Tibial artery (tissue), 4 donors: Measurements from ENCODE around the gene MAGEC3.

Experiments used
- DNase-seq, 2 donors: peaks; one replicate each; pipeline ENCODE4 v3.0.0-alpha.2; 2019
- H3K27ac ChIP-seq, 2 donors: fragments of 200-600 bp; sonication (generic) in 1 of 2; 1 replicate in 1 of 2; 2 replicates in 1 of 2; pipeline ENCODE4 v1.5.1; 2018 to 2019; ENCODE audit warnings: mild to moderate bottlenecking in 1 of 2
- H3K27me3 ChIP-seq, 2 donors: fragments of 200-600 bp; sonication (generic) in 1 of 2; one replicate each; pipeline versions ENCODE4 v1.5.1 to v1.6.0; 2016 to 2019
- H3K36me3 ChIP-seq, 3 donors: fragments of 200-600 bp; sonication (generic) in 2 of 3; one replicate each; pipeline ENCODE4 v1.5.1; 2016 to 2019; ENCODE audit warnings: mild to moderate bottlenecking in 2 of 3
- H3K4me1 ChIP-seq, 4 donors: fragments of 200-600 bp; sonication (generic) in 2 of 4; 1 replicate in 3 of 4; 2 replicates in 1 of 4; pipeline ENCODE4 v1.5.1; 2016 to 2019
- H3K4me3 ChIP-seq, 2 donors: fragments of 200-600 bp; sonication (generic) in 1 of 2; 1 replicate in 1 of 2; 2 replicates in 1 of 2; pipeline ENCODE4 v1.5.1; 2018 to 2019; ENCODE audit warnings: mild to moderate bottlenecking in 2 of 2
- H3K9me3 ChIP-seq, 3 donors: fragments of 200-600 bp; sonication (generic) in 1 of 3; one replicate each; pipeline ENCODE4 v1.5.1; 2016 to 2019
- intact Hi-C: fragments of 100-400 bp; cut with DNase I; formaldehyde crosslinking; loops from one replicate; pipeline ENCODE4 v1.15.0; 2023; ENCODE audit warnings: low total_unique reads
- TF ChIP-seq, protein P1 (sequence below), 2 experiments: fragments of 200-600 bp in 1 of 2; fragments of 450-650 bp in 1 of 2; IDR thresholded peaks; one replicate each; pipeline ENCODE4 v1.5.1; 2017 to 2019; ENCODE audit warnings: antibody characterized with exemption in 2 of 2, mild to moderate bottlenecking in 1 of 2, moderate library complexity in 1 of 2

Gene MAGEC3

DNA sequence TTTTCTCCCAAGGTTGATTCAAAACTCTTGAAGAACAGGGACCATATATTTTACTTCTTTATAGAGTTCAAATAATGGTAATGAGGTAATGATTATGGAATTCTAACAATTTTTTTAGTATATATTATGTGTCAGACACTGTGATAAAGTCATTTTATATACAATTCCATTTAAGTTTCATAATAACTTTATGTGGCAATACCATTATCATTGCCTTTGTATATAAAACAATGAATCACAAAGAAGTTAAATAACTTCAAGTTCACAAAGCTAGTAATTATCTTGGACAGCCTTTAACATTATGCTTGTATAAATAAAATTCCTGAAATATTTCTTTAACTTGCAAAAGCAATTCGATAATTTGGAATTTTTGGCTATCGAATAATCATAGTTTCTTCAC, 86.2 kb downstream of the MAGEC3 start:
- Histone ChIP-seq H3K4me1 (no peaks in the 10 kb centered on the region), H3K9me3 (no peaks in the 10 kb centered on the region), H3K4me3 (no peak overlapping the region), H3K27me3 (no peaks in the 10 kb centered on the region), H3K36me3 (no peaks in the 10 kb centered on the region), H3K27ac (no peak overlapping the region)
- DNase-seq, result no peak
- intact Hi-C loops, result no loop called here
- TF ChIP-seq, protein P1, sequence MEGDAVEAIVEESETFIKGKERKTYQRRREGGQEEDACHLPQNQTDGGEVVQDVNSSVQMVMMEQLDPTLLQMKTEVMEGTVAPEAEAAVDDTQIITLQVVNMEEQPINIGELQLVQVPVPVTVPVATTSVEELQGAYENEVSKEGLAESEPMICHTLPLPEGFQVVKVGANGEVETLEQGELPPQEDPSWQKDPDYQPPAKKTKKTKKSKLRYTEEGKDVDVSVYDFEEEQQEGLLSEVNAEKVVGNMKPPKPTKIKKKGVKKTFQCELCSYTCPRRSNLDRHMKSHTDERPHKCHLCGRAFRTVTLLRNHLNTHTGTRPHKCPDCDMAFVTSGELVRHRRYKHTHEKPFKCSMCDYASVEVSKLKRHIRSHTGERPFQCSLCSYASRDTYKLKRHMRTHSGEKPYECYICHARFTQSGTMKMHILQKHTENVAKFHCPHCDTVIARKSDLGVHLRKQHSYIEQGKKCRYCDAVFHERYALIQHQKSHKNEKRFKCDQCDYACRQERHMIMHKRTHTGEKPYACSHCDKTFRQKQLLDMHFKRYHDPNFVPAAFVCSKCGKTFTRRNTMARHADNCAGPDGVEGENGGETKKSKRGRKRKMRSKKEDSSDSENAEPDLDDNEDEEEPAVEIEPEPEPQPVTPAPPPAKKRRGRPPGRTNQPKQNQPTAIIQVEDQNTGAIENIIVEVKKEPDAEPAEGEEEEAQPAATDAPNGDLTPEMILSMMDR (IDR thresholded peaks at IDR 0.05), result no peak

DNA sequence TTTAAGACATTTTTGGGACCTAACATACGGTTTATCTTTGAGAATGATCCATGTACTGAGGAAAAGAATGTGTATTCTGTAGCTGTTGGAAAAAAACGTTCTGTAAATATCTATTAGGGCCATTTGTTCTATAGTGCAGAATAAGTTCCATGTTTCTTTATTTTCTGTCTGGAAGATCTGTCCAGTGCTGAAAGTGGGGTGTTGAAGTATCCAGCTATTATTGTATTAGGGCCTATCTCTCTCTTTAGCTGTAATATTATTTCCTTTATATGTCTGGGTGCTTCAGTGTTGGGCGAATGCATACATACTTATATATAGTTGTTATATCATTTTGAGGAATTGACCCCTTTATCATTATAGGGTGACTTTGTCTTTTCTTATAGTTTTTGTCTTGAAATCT, 90.3 kb downstream of the MAGEC3 start:
- H3K9me3 ChIP-seq, result no peaks in the 10 kb centered on the region
- H3K27me3 ChIP-seq, result no peaks in the 10 kb centered on the region
- H3K4me1 ChIP-seq, result no peaks in the 10 kb centered on the region
- no peak overlapping the region for H3K27ac ChIP-seq
- H3K4me3 ChIP-seq, result no peak overlapping the region
- DNase-seq, result no peak
- intact Hi-C loops, result no loop called here
- H3K36me3 ChIP-seq, result no peaks in the 10 kb centered on the region
- TF ChIP-seq, protein P1 (IDR thresholded peaks at IDR 0.05), result no peak

DNA sequence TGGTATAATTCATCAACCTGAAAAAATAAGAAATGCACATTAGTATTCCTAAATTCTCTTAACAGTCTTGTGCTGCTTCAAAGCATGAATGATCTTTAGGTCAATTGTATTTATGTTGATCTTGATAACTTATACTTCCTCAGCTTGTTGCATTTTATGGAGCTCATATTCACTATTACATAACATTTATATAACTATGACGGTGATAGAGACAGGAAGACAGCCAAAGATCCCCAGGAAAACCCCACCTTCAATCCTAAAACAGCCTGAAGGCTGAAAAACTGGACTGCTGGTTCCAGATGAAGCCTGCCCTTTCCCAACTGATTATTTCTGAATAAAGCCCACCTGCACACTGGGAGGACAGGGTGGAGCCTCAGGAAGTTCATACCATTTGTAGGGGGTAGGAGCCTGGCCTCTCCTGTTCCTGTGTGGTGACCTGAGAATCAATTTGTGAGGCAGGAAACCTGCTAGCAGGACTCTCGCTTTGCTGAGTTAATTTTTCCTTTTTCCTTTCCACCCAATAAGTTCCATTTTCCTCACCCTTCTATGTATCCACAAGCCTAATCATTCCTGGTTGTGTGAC, 96.0 kb downstream of the MAGEC3 start:
- no peaks in the 10 kb centered on the region for H3K4me1 ChIP-seq
- H3K4me3 ChIP-seq, result no peak overlapping the region
- H3K9me3 ChIP-seq, result no peaks in the 10 kb centered on the region
- intact Hi-C loops, result no loop called here
- TF ChIP-seq, protein P1 (IDR thresholded peaks at IDR 0.05), result no peak
- no peak overlapping the region for H3K27ac ChIP-seq
- H3K36me3 ChIP-seq, result no peaks in the 10 kb centered on the region
- no peaks in the 10 kb centered on the region for H3K27me3 ChIP-seq
- no peak for DNase-seq

DNA sequence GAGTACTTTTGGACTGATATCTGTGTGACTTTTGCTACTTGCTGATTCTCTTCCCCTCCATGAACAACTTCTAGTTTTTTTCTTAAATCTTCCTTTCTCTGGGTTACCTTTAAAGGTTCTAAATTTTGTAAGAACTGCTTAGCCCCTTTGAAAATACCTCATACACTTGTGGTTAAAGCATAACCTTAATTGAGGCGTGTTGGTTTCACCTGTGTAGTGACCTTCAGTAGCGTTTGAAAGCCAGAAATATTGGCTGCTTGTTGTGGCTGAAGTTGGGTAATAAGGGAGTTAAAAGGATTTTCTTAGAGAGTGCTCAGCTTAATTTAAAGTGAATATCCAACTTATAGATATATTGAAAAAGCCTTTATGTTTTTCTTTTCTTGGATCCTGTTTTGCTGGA, 97.5 kb downstream of the MAGEC3 start:
- no peaks in the 10 kb centered on the region for H3K9me3 ChIP-seq
- intact Hi-C loops, result no loop called here
- TF ChIP-seq, protein P1 (IDR thresholded peaks at IDR 0.05), result no peak
- no peak for DNase-seq
- no peaks in the 10 kb centered on the region for H3K36me3 ChIP-seq
- H3K4me3 ChIP-seq, result no peak overlapping the region
- no peaks in the 10 kb centered on the region for H3K27me3 ChIP-seq
- H3K4me1 ChIP-seq, result no peaks in the 10 kb centered on the region
- H3K27ac ChIP-seq, result no peak overlapping the region

DNA sequence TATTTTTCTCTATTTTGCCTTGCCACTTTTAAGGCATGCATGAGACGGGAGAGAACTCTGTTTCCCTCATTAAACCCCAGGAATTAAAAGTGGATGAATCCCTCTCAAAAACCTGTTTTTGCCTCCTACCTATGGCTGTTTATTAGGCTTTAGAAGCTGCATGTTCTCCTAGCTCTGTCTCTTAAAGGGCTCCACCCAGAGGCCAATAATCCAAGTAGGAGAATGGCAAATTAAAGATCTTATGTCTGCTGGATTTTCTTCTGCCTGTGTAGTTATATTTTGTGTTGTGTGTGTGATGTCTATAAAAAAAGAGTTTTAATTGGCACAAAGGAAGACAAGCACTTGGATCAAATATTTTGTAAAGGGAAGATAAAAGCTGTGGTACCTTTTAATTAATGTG, 98.0 kb downstream of the MAGEC3 start:
- TF ChIP-seq, protein P1 (IDR thresholded peaks at IDR 0.05), result no peak
- intact Hi-C loops, result no loop called here
- no peaks in the 10 kb centered on the region for H3K27me3 ChIP-seq
- H3K9me3 ChIP-seq, result no peaks in the 10 kb centered on the region
- no peaks in the 10 kb centered on the region for H3K36me3 ChIP-seq
- no peaks in the 10 kb centered on the region for H3K4me1 ChIP-seq
- no peak overlapping the region for H3K4me3 ChIP-seq
- no peak overlapping the region for H3K27ac ChIP-seq
- no peak for DNase-seq

DNA sequence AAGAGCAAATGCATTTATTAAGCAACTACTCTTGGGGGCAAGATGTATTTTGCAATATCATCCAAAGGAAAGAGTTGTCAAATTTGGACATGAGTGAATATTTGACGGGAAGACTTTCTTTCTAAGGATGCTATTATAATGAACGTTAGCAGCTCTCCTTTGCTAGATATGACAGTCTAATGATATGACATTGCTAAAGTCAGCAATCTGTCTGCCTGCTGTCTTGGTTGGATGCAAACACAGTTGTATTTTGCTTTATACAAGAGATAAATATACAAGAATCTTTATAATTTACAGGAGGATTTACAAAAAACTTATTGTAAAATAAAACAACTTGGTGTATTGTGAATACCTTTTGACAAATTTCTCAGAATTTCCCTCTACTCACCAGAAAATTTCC, 103.1 kb downstream of the MAGEC3 start:
- TF ChIP-seq, protein P1 (IDR thresholded peaks at IDR 0.05), result no peak
- no peaks in the 10 kb centered on the region for H3K27me3 ChIP-seq
- H3K9me3 ChIP-seq, result no peaks in the 10 kb centered on the region
- no peaks in the 10 kb centered on the region for H3K36me3 ChIP-seq
- intact Hi-C loops, result no loop called here
- no peak for DNase-seq
- no peaks in the 10 kb centered on the region for H3K4me1 ChIP-seq
- no peak overlapping the region for H3K4me3 ChIP-seq
- H3K27ac ChIP-seq, result no peak overlapping the region
